IPS-15b (cell line): ENCODE data around the gene CHRND.

Experiments
- H3K27me3 ChIP-seq: one replicate; pipeline ENCODE4 v1.6.1; 2013; ENCODE audit warnings: low read length; ENCODE audit not compliant: control insufficient read depth, insufficient read depth
- H3K36me3 ChIP-seq: one replicate; pipeline ENCODE4 v1.6.1; 2013; ENCODE audit warnings: low read length; ENCODE audit not compliant: control insufficient read depth, insufficient read depth
- H3K4me1 ChIP-seq: one replicate; pipeline ENCODE4 v1.6.1; 2013; ENCODE audit warnings: mild to moderate bottlenecking, low read length; ENCODE audit not compliant: control insufficient read depth, insufficient read depth
- H3K4me3 ChIP-seq: one replicate; pipeline ENCODE4 v1.5.1; 2013; ENCODE audit warnings: low read depth, low read length
- H3K9ac ChIP-seq: one replicate; pipeline ENCODE4 v1.6.1; 2013; ENCODE audit warnings: low read depth, mild to moderate bottlenecking, low read length
- H3K9me3 ChIP-seq: one replicate; pipeline ENCODE4 v1.6.1; 2013; ENCODE audit warnings: mild to moderate bottlenecking, low read length; ENCODE audit not compliant: control insufficient read depth, insufficient read depth

The CHRND gene

GRCh38 chr2:232501331-232501771 lies 24.6 kb upstream of the CHRND start:
- no peaks in the 10 kb centered on the region for H3K36me3 ChIP-seq
- H3K4me1 ChIP-seq: peaks cover 2% of the 10 kb centered on the region
- H3K27me3 ChIP-seq: peaks cover 27% of the 10 kb centered on the region
- H3K4me3 ChIP-seq: no peak overlapping the region
- H3K9ac ChIP-seq: no peak overlapping the region
- H3K9me3 ChIP-seq: no peaks in the 10 kb centered on the region

- H3K9ac ChIP-seq: no peak overlapping the region
- peak overlapping the region; percentile 58 for H3K4me3 ChIP-seq
- no peaks in the 10 kb centered on the region for H3K9me3 ChIP-seq
- no peaks in the 10 kb centered on the region for H3K36me3 ChIP-seq
- peaks cover 2% of the 10 kb centered on the region for H3K4me1 ChIP-seq
- H3K27me3 ChIP-seq: peaks cover 30% of the 10 kb centered on the region
Observed at GRCh38 chr2:232501794-232502390, 24.1 kb upstream of the CHRND start.

GRCh38 chr2:232502511-232502910 lies 23.4 kb upstream of the CHRND start:
- Histone ChIP-seq H3K9ac (no peak overlapping the region), H3K27me3 (peaks cover 32% of the 10 kb centered on the region), H3K4me3 (peak overlapping the region; percentile 58), H3K9me3 (no peaks in the 10 kb centered on the region), H3K36me3 (no peaks in the 10 kb centered on the region), H3K4me1 (peaks cover 2% of the 10 kb centered on the region)

- H3K36me3 ChIP-seq: no peaks in the 10 kb centered on the region
- no peak overlapping the region for H3K9ac ChIP-seq
- peak overlapping the region; percentile 58 for H3K4me3 ChIP-seq
- H3K27me3 ChIP-seq: peaks cover 32% of the 10 kb centered on the region
- no peaks in the 10 kb centered on the region for H3K9me3 ChIP-seq
- peaks cover 2% of the 10 kb centered on the region for H3K4me1 ChIP-seq
Observed at GRCh38 chr2:232502911-232503808, 22.8 kb upstream of the CHRND start.

- Histone ChIP-seq H3K4me3 (peak overlapping the region; percentile 58), H3K27me3 (peaks cover 32% of the 10 kb centered on the region), H3K9ac (no peak overlapping the region), H3K36me3 (no peaks in the 10 kb centered on the region), H3K9me3 (no peaks in the 10 kb centered on the region), H3K4me1 (peaks cover 2% of the 10 kb centered on the region)
Observed at GRCh38 chr2:232503809-232504323, 22.1 kb upstream of the CHRND start.

- Histone ChIP-seq H3K9ac (no peak overlapping the region), H3K4me1 (peaks cover 2% of the 10 kb centered on the region), H3K9me3 (no peaks in the 10 kb centered on the region), H3K27me3 (peaks cover 32% of the 10 kb centered on the region), H3K36me3 (no peaks in the 10 kb centered on the region), H3K4me3 (no peak overlapping the region)
Observed at GRCh38 chr2:232504438-232504837, 21.5 kb upstream of the CHRND start.

GRCh38 chr2:232505856-232506255 lies 20.1 kb upstream of the CHRND start:
- H3K9ac ChIP-seq: no peak overlapping the region
- no peaks in the 10 kb centered on the region for H3K9me3 ChIP-seq
- peaks cover 30% of the 10 kb centered on the region for H3K27me3 ChIP-seq
- no peaks in the 10 kb centered on the region for H3K36me3 ChIP-seq
- H3K4me1 ChIP-seq: peaks cover 2% of the 10 kb centered on the region
- no peak overlapping the region for H3K4me3 ChIP-seq

GRCh38 chr2:232506709-232507108 lies 19.3 kb upstream of the CHRND start:
- Histone ChIP-seq H3K27me3 (peaks cover 28% of the 10 kb centered on the region), H3K4me3 (no peak overlapping the region), H3K36me3 (no peaks in the 10 kb centered on the region), H3K4me1 (no peaks in the 10 kb centered on the region), H3K9me3 (no peaks in the 10 kb centered on the region), H3K9ac (no peak overlapping the region)

GRCh38 chr2:232508251-232508650 lies 17.7 kb upstream of the CHRND start:
- Histone ChIP-seq H3K9me3 (no peaks in the 10 kb centered on the region), H3K27me3 (peaks cover 28% of the 10 kb centered on the region), H3K4me1 (no peaks in the 10 kb centered on the region), H3K9ac (no peak overlapping the region), H3K36me3 (no peaks in the 10 kb centered on the region), H3K4me3 (no peak overlapping the region)

GRCh38 chr2:232511336-232511890 lies 14.5 kb upstream of the CHRND start:
- no peak overlapping the region for H3K9ac ChIP-seq
- no peaks in the 10 kb centered on the region for H3K36me3 ChIP-seq
- H3K9me3 ChIP-seq: no peaks in the 10 kb centered on the region
- peaks cover 5% of the 10 kb centered on the region for H3K27me3 ChIP-seq
- no peak overlapping the region for H3K4me3 ChIP-seq
- no peaks in the 10 kb centered on the region for H3K4me1 ChIP-seq

GRCh38 chr2:232512602-232513001 lies 13.4 kb upstream of the CHRND start:
- no peak overlapping the region for H3K9ac ChIP-seq
- peaks cover 2% of the 10 kb centered on the region for H3K27me3 ChIP-seq

More at GRCh38 chr2:232512602-232513001, 13.4 kb upstream of the CHRND start:
- Histone ChIP-seq H3K4me3 (no peak overlapping the region), H3K9me3 (no peaks in the 10 kb centered on the region), H3K4me1 (no peaks in the 10 kb centered on the region), H3K36me3 (no peaks in the 10 kb centered on the region)
